Measurements from ENCODE around the gene RBM47.

Gene RBM47

DNA sequence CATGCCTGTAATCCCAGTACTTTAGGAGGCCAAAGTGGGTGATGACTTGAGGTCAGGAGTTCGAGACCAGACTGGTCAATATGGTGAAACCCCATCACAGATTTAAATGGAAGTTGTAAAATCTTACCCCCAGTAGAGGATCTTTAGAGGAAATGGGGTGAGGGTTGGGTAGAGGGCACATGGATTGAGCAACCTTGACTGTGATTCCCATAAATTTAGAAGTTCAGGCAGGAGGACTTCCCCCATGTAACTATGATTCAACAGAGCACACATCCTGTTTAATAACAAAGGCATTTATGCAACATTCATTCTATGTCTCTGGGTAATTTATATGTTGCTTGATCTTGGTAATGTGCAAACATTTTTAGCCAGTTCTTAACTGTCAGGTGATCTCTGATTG is 143.1 kb downstream of the RBM47 start:
- TF ChIP-seq CTBP1 (IDR thresholded peaks at IDR 0.05; ENCODE audit: borderline replicate concordance) (no peak), FOXK2 (IDR thresholded peaks at IDR 0.05) (no peak), TARDBP (IDR thresholded peaks at IDR 0.05) (no peak), LEF1 (IDR thresholded peaks at IDR 0.05; ENCODE audit: borderline replicate concordance) (no peak), NFRKB (IDR thresholded peaks at IDR 0.05) (no peak), PKNOX1 (IDR thresholded peaks at IDR 0.05) (no peak), SP1 (IDR thresholded peaks at IDR 0.05) (no peak), SUZ12 (IDR thresholded peaks at IDR 0.05) (no peak), FOXM1 (IDR thresholded peaks at IDR 0.05; ENCODE audit: borderline replicate concordance) (no peak), BHLHE40 (IDR thresholded peaks at IDR 0.05; ENCODE audit: borderline replicate concordance) (no peak), L3MBTL2 (conservative IDR thresholded peaks at IDR 0.05) (no peak)
- CTCF ChIA-PET: no interaction called here
- no peak for DNase-seq (ENCODE audit: extremely low spot score)
- POLR2A ChIA-PET: no interaction called here

DNA sequence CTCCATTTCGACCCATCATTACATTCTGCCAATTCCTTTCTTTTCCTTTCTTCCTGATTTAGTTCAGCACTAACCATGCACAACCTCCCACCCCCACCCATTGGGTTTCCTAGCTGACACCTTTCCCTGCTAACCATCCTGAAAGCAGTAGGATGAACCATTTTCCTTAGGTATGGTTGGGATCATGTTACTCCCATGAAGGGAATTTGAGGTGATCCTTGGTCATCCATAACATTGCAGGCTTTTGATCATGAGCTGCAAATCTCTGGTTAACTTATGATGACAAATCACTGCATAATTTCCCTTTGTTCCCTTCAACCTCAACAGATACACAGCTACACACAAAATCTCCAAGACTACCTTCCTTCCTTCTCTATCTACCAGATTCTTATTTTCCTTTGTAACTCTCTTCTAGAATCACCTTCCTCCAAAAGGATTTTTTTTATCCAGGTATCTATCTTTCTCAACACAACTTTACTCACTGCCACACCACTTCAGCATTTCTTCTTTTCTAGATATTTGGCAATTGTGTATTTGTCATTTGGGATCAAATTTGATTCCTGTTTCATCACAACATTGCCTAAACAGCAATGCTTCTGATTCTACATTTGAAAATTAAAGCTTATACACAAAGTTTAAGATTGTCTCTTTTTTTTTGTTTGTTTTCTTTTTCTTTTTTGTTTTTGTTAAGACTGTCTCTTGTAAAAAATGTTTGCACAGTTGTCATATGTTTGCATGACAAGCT is 145.1 kb downstream of the RBM47 start:
- no peak for TF ChIP-seq PKNOX1 (IDR thresholded peaks at IDR 0.05)
- no peak for TF ChIP-seq FOXK2 (IDR thresholded peaks at IDR 0.05)
- no peak for TF ChIP-seq HDGF (IDR thresholded peaks at IDR 0.05; ENCODE audit: borderline replicate concordance)
- TF ChIP-seq NFRKB (IDR thresholded peaks at IDR 0.05): no peak
- TF ChIP-seq ARNT (IDR thresholded peaks at IDR 0.05): no peak
- no peak for TF ChIP-seq SUZ12 (IDR thresholded peaks at IDR 0.05)
- TF ChIP-seq TARDBP (IDR thresholded peaks at IDR 0.05): no peak
- TF ChIP-seq FOXM1 (IDR thresholded peaks at IDR 0.05; ENCODE audit: borderline replicate concordance): no peak
- no peak for DNase-seq (ENCODE audit: extremely low spot score)
- ChIA-PET POLR2A (no interaction called here), CTCF (no interaction called here)

GRCh38 chr4:40482985-40483647 is 146.5 kb downstream of the RBM47 start:
- no peak for DNase-seq (ENCODE audit: extremely low spot score)
- no peak for TF ChIP-seq FOXK2 (IDR thresholded peaks at IDR 0.05)
- TF ChIP-seq ELF4 (IDR thresholded peaks at IDR 0.05): no peak
- TF ChIP-seq NFRKB (IDR thresholded peaks at IDR 0.05): no peak
- no peak for TF ChIP-seq ZNF384 (IDR thresholded peaks at IDR 0.05)
- TF ChIP-seq SUZ12 (IDR thresholded peaks at IDR 0.05): no peak
- TF ChIP-seq HDGF (IDR thresholded peaks at IDR 0.05; ENCODE audit: borderline replicate concordance): no peak
- no peak for TF ChIP-seq SP1 (IDR thresholded peaks at IDR 0.05)
- TF ChIP-seq L3MBTL2 (conservative IDR thresholded peaks at IDR 0.05): no peak
- TF ChIP-seq CTBP1 (IDR thresholded peaks at IDR 0.05; ENCODE audit: borderline replicate concordance): no peak
- TF ChIP-seq LEF1 (IDR thresholded peaks at IDR 0.05; ENCODE audit: borderline replicate concordance): no peak
- TF ChIP-seq FOXA1 (IDR thresholded peaks at IDR 0.05): no peak
- TF ChIP-seq FOXM1 (IDR thresholded peaks at IDR 0.05; ENCODE audit: borderline replicate concordance): no peak
- TF ChIP-seq BHLHE40 (IDR thresholded peaks at IDR 0.05; ENCODE audit: borderline replicate concordance): no peak
- no peak for TF ChIP-seq TARDBP (IDR thresholded peaks at IDR 0.05)
- no peak for TF ChIP-seq ARNT (IDR thresholded peaks at IDR 0.05)
- TF ChIP-seq PKNOX1 (IDR thresholded peaks at IDR 0.05): no peak
- CTCF ChIA-PET: interaction anchor here (0.6 kb wide), 1 partner anchor 1286 kb away, joined by 3 read pairs; no protein-coding TSS in a partner anchor

GRCh38 chr4:40481977-40482376 is 147.7 kb downstream of the RBM47 start:
- ChIA-PET CTCF (no interaction called here), POLR2A (no interaction called here)
- TF ChIP-seq LEF1 (IDR thresholded peaks at IDR 0.05; ENCODE audit: borderline replicate concordance) (no peak), FOXK2 (IDR thresholded peaks at IDR 0.05) (no peak), SUZ12 (IDR thresholded peaks at IDR 0.05) (no peak), SP1 (IDR thresholded peaks at IDR 0.05) (no peak), BHLHE40 (IDR thresholded peaks at IDR 0.05; ENCODE audit: borderline replicate concordance) (no peak), TARDBP (IDR thresholded peaks at IDR 0.05) (no peak), HDGF (IDR thresholded peaks at IDR 0.05; ENCODE audit: borderline replicate concordance) (no peak), PKNOX1 (IDR thresholded peaks at IDR 0.05) (no peak), NFRKB (IDR thresholded peaks at IDR 0.05) (no peak), ELF4 (IDR thresholded peaks at IDR 0.05) (no peak), CTBP1 (IDR thresholded peaks at IDR 0.05; ENCODE audit: borderline replicate concordance) (no peak), ARNT (IDR thresholded peaks at IDR 0.05) (no peak), FOXM1 (IDR thresholded peaks at IDR 0.05; ENCODE audit: borderline replicate concordance) (no peak), FOXA1 (IDR thresholded peaks at IDR 0.05) (no peak), ZNF384 (IDR thresholded peaks at IDR 0.05) (no peak), L3MBTL2 (conservative IDR thresholded peaks at IDR 0.05) (no peak)
- no peak for DNase-seq (ENCODE audit: extremely low spot score)

More at GRCh38 chr4:40482985-40483647, 146.5 kb downstream of the RBM47 start:
- POLR2A ChIA-PET: no interaction called here

- POLR2A ChIA-PET: no interaction called here
- no peak for DNase-seq (ENCODE audit: extremely low spot score)
- TF ChIP-seq SUZ12 (IDR thresholded peaks at IDR 0.05) (no peak), ELF4 (IDR thresholded peaks at IDR 0.05) (no peak), SP1 (IDR thresholded peaks at IDR 0.05) (no peak), NFRKB (IDR thresholded peaks at IDR 0.05) (no peak), HDGF (IDR thresholded peaks at IDR 0.05; ENCODE audit: borderline replicate concordance) (no peak), BHLHE40 (IDR thresholded peaks at IDR 0.05; ENCODE audit: borderline replicate concordance) (no peak), FOXK2 (IDR thresholded peaks at IDR 0.05) (no peak), FOXA1 (IDR thresholded peaks at IDR 0.05) (no peak), ZNF384 (IDR thresholded peaks at IDR 0.05) (no peak)
- CTCF ChIA-PET: no interaction called here
These were observed 149.4 kb downstream of the RBM47 start for GRCh38 chr4:40480291-40480690.
